ENCODE measurements around the gene CD109.
"Not testable (repeated sequence)": the region's sequence is repeated elsewhere in the genome, so short reads cannot be mapped to it uniquely, and the experiment has no call there.

Gene CD109

DNA sequence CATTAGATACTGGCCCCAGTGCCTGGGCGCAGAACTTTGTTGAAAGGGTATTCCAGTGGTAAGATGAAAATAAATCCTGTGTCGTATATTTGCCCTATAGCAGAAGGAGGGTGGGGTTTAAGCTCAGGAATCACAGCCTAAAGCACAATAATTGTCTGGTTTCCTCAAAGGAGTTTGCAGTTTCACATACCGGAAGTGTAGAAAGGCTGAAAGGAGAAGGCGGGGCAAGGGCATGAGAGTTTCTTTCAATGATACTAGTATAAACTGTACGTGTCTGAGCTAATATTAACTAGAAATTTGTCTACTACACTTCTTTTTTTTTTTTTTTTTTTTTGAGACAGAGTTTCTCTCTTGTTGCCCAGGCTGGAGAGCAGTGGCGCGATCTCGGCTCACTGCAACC, 29.2 kb downstream of the CD109 start:
- not testable (repeated sequence) for DNase-seq (ENCODE audit: low read depth in 2 of 2)

DNA sequence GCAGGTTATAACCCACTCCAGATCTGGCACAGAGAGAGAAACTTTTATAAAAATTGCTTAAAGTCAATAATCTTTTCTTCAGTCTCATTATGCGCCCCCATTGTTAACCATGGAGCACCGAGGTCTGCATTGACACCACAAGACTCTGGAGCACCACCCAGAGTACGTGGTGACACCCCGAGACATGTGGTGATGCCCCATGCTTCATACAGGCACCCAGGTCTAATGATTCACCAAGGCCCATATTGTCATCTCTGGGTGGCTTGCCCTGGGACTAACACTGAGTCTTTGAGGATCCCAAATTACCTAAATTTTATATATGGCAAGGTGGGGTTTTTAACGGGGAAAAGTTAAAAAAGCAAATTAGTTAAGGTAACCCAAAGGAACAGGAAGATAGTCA, 31.1 kb downstream of the CD109 start:
- DNase-seq (ENCODE audit: low read depth in 2 of 2) = no peak

DNA sequence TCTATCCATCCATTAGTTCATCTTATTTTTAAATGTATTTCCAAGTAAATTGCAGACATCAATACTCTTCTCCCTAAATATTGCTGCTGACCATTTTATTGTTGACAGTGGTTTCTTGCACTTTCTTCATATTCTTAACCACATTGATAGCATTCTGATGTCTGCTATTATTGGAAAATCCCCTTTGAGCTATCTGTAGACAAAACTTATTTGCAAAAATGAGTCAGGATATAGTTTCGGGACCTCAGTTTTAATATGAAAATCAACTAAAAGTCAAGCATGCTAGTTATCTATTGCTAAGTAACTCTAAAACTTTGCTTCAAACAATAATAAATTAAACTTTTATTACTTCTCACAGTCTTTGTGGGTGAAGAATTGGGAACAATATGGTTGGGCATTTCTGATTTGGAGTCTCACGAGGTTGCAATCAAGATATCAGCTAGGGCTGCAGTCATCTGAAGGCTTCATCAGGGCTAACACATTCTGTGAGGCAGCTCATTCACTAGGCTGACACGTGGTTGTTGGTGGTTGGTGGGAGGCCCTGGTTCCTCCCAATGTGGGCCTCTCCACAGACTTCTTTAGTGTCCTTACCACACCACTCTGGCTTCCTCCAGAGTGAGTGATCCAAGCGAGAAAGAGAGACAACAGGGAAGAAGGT, 32.7 kb downstream of the CD109 start:
- peak in 1 of 2 experiments; percentile 49 for DNase-seq (ENCODE audit: low read depth in 2 of 2)

DNA sequence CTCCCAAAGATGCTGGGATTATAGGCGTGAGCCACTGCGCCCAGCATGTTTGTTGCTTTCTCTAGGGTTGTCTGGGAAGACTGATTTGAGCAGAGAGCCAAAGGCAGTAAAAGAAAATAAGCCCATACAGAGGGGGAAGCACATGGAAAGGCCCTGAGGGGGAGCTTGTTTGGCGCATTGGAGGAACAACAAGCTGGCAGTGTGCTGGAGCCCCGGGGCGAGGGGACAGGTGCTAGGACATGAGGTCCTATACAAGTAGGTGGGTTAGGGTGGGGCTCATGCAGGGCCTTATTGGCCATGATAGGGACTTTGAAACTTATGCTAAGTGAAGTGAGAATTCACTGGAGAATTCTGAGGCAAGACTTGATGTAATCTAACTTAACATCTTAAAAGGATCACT, 35.3 kb downstream of the CD109 start:
- no peak for DNase-seq (ENCODE audit: low read depth in 2 of 2)

DNA sequence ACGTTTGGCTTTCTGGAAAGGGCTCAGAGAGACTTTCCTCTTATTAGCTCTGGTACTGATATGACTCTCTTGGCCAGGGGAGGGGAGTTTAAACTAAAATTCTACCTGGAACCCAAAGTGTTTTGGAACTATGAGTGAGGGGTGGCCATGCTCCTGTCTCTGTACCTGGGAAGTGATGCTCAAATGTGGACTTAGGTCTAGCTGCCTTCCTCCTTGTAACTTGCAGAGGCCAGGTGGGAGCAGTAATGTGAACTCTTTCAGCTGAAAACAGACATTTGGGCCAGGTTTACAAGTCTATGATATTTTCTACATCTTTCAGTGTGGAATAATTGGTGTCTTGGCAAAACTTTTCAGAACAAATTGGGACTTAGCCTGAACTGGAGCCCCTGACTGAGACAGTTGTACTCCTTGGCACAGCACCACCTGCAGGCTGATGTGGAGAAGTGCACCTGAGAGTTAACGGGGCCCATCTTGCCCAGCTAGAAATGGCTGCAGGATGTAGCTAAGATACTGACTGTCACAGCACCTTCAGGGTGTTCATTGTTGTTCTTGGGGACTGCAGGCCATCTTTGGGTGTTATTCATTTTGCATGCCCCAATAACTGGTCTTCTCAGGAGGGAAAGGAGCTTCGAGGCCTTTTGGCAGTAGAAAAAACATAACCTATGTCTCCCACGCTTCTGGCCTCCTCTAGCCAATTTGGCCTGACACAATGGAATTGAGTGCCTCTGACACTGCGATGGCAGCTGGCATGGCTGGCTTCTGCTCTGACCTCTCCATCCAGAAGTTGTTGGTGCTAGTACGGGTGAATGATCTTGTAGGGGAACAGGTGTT, 37.1 kb downstream of the CD109 start:
- DNase-seq (ENCODE audit: low read depth in 2 of 2) = peak; percentile 43 to 61

DNA sequence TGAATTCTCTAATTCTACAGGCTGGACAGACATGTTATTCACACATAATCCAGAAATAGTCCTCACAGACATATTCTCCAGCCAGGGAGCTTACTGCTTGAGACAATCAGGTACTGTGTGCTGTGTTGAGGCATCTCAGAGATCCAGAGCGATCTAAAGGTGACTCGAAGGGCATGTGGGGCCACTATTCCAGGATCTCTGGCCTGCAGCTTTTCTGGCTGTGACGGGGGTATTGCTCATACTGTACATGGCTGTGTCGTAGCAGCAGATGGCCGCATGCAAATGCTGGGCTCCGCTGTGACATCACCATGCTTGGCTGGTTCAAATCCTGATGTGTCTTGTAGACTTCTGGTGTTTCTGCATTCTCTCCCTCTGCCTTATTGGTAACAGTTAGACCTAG, 37.8 kb downstream of the CD109 start:
- DNase-seq (ENCODE audit: low read depth in 2 of 2) = no peak

DNA sequence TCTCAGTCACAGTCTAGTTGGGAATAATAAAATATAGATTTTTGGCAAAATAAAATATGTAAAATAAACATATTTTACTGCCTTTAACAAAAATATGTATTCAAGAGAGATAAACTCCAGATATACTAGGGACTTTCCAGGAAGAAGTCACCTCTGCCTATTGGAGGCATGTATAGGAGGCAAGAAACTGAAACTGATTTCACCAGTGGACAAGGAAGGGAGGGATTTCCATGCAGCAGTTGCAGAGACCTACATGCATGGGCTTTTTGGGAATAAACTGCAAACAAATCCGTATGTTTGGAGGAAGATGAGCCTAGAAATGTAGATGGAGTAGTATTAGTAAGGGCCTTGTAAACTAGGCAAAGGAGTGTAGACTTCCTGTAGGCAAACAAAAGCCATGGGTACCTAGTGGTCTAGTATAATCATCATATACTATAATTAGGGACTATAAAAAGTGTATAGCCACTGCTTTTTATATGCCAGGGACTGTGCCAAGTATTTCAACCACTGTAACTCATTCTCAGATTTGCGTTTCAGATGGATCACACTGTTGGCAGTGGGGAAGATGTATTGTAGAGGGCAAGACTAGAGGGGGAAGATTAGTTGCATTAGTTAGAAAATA, 38.9 kb downstream of the CD109 start:
- no peak for DNase-seq (ENCODE audit: low read depth in 2 of 2)

DNA sequence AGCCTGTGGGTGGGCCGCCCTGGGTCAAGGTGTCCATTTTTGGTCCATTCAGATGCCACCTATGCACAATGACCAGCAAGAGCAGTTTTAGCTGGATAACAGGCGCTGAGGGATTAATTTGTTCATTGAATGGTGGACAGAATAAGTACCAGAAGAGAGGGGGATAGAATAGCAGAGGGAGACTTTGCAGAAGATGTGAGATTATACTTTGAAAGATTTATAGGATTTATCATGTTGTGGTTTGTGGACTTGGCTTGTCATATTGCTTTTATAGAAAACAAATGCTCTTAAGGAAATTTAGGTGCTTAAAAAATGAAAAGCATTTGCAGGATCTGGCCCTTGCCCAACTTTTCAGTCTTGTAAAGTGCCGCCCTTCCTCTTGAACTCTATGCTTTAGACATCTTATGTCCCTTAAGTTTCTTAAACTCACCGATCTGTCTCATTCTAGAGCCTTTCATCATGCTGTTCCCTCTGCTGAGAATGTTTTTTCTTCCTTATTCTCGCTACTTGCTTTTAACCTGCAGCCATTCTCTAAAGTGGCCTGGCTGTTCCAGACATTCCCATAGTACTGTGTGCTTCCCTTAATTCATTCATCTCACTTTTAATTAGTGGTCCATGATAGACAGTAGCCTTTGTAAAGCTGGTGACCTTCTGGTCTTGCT, 42.5 kb downstream of the CD109 start:
- DNase-seq (ENCODE audit: low read depth in 2 of 2) = no peak

DNA sequence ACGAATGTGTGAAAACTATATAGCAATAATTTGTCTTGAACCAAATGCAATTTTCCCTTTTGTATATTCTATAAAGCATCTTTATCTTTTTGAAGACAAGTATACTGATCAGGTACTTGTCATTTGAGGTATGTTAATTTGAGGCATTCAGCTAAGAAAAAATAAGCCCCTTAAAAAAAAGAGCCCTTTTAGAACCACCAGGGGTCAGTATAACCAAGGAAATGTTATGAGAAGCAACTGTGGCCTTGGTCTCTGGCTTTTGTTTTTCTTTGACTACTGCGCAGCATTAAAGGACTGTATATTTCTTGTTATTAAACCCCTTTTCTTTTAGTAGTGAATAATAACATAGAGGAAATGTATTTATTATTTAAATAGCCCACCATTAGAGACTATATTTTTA, 43.1 kb downstream of the CD109 start:
- DNase-seq (ENCODE audit: low read depth in 2 of 2) = no peak

DNA sequence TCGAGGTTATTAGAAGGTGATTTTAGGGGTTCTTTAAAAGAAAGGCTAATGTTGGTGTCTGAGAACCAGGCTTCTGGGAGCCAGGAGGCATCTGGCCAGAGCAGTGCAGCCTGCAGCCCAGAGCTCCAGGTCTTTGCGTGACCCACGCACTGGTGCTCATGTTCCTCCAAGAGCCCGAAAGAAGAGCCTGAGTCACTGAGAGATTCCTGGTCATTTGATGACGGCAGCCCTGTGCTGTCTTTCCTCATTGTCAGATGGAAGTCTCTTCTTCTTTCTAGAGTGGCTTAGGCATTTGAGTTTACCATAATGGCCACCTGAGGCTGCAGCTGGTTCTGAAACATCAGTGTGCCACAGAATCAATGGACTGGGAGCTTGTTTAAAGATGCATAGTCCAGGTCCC, 46.4 kb downstream of the CD109 start:
- DNase-seq (ENCODE audit: low read depth in 2 of 2) = no peak

DNA sequence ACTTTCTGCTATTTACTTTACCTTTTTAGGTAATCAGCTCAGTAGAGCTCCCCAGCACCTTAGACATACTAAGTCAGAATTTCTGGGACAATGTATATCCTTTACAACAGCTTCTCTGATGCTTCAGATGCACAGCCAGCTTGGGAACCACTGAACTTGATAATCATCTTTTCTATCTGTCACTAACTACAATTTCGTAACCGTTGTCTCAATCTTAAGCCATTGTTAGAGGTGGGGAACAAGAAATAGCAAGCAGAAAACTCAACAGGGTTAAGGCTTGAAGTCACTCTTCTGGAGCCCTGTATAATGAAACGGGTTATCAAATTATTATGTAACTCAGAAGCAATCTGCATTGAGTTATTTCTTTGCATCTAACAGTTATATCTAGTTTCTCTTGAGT, 47.1 kb downstream of the CD109 start:
- no peak for DNase-seq (ENCODE audit: low read depth in 2 of 2)

DNA sequence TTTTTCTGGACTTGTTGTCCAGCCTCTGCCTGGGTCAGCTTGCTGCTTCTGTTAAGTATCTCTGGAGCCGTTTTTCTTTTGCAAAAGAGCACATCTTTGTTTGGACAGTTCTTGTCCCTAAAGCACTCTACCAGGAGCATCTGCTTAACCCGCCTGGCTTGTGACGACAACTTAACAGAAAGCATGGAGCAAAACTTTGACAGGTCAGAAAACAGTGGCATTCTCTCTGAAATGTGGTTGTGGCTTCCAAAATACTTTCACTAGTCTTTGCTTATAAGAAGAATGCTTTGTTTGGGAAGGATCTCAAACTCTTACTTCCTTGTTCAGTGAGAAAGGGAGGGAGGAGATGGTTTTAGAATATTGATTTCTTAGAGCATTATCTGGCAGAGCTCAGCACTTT, 47.6 kb downstream of the CD109 start:
- DNase-seq (ENCODE audit: low read depth in 2 of 2) = no peak

DNA sequence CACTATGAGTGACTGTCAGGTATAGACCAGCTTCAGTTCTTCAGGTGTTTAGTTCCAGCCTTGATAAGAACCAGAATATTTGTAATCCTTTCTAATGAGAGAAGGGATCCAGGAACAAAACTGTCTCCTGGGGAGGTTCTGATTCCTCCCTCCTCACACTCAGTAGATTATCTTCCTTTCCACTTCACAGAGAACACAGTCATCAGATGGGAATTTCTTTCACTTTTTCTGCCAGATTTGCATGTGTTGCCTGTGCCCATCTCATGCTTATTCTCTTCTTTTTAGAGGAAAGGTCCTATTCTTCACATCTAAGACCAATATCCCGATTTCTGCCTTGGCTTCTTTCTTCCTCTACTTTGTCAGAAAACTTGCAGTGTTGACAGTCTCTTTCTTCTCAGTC, 50.8 kb downstream of the CD109 start:
- DNase-seq (ENCODE audit: low read depth in 2 of 2) = no peak

DNA sequence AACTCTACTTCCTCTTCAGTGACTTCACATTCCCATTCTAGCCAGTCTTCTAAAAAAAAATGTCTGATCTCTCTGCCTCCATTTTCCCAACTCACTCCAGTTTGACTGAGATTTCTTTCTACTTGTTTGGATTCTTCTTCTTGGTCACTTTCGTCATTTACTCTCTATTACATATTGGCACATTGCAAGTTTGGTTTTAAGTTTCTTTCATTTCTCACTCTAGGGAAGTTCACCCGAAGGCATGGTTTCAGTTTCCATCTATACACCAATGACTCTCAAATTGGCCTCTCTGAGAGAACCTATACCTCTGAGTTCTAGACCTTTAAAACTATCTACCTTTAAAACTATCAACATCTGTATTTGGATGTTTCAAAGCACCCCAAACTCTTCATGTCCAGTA, 51.3 kb downstream of the CD109 start:
- no peak for DNase-seq (ENCODE audit: low read depth in 2 of 2)

DNA sequence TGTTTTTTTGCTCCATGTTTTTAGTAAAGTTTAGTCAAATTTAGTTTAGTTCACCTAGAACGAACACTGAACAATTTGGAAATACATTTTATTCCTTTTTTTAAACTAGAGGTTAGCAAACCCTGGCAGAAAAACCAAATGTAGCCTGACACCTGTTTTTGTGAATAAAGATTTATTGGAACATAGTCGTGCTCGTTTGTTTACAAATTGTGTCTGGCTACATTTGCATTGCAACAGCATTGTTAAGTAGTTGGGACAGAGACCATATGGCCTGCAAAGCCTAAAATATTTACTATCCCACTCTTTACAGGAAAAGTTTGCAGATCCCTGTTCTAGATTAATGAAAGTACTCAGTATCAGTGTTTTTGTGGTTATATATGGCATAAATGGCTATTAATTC, 56.9 kb downstream of the CD109 start:
- DNase-seq (ENCODE audit: low read depth in 2 of 2) = no peak

DNA sequence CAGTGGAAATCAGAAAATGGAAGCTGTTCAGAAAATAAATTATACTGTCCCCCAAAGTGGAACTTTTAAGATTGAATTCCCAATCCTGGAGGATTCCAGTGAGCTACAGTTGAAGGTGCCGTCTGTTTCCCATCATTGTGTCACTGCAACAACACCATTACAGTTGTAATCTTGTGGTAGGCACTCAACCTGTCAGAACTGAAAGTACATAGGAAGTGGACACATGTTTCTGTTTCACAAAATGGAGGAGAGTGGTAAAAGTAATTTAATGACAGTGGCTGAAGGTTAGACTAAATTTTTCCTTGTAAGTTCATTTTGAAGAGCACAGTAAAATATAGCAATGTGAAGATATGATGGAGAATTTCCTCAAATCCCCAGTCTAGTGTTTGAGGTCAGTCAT, 70.0 kb downstream of the CD109 start:
- DNase-seq (ENCODE audit: low read depth in 2 of 2) = no peak

DNA sequence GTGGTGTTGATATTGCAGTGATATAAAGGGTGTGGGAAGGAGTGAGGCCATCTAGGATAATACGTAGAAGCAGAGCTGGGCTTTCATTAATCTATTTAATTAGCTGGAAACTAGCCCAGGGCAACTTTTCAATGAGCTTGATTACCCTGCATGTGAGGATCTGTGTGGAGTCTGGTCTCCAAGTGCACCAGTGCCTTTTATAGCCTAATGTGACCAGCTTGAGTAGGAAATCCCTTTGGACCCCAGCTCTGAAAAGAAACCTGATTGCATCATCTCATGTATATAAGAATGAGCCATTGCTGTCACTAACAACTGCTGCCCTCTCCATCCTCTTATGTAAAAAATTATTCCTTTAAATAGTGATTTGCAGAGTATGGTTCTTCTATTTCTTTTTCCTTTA, 72.6 kb downstream of the CD109 start:
- no peak for DNase-seq (ENCODE audit: low read depth in 2 of 2)

DNA sequence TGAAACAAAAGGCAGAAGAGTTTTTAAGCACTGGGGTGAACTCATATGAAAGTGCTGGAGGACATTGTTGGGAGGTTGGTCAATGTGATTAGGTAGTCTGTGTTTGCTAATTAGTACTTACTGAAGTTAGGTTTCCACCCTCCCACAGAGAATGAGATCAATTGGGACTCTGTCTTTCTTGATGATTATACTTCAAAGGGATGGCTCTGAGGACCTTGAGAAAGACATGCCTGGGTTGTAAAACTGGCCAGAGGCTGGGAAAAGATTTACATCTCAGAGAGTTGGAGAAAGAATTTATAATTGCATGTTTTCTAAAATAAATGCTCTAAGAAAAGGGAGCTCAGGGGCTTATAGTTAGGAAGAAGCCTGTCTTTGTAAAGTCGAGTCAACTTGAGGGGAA, 74.0 kb downstream of the CD109 start:
- no peak for DNase-seq (ENCODE audit: low read depth in 2 of 2)

DNA sequence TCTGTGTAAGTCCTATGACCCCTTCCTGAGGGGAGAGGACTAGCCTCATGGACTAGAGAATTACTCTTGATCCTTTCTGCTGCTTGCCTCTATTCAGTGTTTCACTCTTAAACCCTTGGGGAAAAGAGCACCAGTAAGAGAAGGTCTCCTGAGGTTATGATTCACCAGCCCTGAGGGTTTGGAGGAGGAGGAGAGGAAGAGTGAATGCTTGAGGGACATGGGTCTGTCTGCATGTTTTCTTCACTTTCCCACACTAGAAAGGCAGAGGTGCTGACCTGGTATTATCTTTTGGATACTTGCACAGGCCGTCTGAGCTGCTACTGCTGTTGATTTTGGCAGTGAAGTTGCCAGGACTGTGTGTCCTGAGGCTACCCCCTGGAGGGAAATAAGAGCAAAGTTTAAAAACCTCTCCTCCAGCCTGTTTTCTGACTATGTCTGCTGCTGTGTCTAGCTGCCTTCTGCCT, 78.3 kb downstream of the CD109 start:
- DNase-seq (ENCODE audit: low read depth in 2 of 2) = no peak

DNA sequence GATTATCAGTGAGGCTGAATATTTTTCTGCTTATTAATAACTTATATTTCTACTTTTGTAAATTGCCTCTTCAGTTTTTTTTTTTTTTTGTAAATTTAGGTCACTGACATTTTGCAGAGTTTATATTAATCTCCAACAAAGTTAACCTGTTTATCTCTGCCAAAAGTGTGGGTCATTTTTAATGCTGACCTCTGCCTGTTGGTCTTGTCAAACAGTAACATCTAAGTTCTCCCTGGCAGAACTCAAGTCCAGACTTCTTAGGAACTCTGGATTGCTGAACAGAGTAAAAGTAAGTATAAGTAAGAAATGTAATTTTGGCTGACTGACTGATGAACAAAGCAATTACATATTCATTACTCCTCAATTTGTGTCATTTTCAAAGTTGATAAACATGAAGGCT, 83.9 kb downstream of the CD109 start:
- no peak for DNase-seq (ENCODE audit: low read depth in 2 of 2)

DNA sequence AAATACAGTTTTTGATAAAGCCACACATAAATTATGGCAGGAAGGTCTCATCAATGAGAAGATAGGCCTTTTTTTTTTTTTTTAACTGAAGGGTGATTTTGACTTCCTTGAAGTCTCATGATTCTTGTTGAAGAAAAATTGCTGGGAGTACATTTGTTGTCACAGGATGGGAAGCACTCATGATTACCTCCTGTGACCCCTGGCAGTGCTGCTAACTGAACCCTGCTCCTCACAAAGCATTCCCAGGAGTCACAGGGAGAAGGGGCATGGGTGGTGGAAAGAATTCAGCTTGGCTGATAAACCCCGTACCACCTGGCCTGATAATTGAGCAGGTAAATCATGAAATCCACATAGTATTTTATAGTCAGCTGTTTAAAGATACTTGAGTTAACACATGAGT, 86.9 kb downstream of the CD109 start:
- no peak for DNase-seq (ENCODE audit: low read depth in 2 of 2)

DNA sequence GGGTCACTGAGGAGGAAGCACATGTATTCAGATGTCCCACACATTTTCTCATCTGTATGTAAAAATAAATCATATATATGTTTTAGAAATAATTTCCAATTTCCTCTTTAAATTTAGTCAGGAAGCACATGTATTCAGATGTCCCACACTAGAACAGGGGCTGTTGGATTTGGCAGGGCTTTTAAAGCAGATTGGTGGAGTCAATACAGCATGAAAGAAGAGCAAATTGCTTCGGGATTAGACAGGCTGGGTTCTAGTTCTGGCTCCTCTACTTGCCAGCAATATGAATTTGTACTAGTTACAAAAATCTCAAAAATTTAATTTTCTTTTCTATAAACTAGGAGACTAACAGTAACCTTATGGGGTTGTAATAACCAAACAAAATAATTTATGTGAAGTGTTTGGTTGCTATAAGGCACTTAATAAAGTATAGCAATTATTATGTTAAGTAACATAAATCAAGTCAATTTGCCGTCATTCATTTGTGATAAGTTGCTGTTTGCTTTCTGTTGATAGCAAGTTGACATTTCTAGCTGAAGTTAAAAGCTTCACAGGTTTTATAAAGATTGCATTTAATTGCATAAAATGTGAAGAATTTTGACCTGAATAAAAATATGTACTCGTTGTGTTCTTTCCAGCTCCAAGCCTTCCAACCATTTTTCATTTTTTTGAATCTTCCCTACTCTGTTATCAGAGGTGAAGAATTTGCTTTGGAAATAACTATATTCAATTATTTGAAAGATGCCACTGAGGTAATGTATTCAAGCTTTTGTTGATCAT, 88.9 kb downstream of the CD109 start:
- no peak for DNase-seq (ENCODE audit: low read depth in 2 of 2)

All from stimulated activated CD4-positive, alpha-beta T cell treated with anti-CD3 and anti-CD28 coated beads, Interleukin-12 subunit alpha, Interleukin-12 subunit beta, amount 100 ng/mL, for 24 hours (primary cell).